ENCODE results near the gene IKZF5. TPM values are rescaled to one million over a fixed set of nuclear protein-coding genes. Genes with fewer than 3 reads are reported as not detected.

IKZF5 gene
- polyA plus RNA-seq, 3 donors from 2014 or later, result 5.3 to 16.0 (median 12.2) TPM

DNA sequence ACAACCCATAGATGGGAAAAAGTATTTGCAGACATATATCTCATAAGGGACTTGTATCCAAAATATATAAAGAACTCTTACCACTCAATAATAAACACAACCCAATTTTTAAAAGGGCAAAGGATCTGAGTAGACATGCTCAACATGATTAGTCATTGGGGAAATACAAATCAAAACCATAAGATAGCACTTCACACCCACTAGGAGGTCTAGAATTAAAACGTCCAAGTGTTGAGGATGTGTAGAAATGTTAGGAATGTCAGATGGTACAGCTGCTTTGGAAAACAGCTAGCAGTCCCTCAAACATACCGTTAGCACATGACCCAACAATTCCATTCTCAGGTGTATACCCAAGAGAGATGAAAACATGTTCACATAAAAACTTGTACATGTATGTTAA is 20.1 kb downstream of the IKZF5 start:
- no peak overlapping the region for H3K4me3 Mint-ChIP-seq
- H3K4me1 Mint-ChIP-seq, result no peaks in the 10 kb centered on the region
- peaks cover 0 to 2% (median 0%) of the 10 kb centered on the region in 3 donors for H3K27me3 Mint-ChIP-seq (ENCODE audit: low read depth in 3 of 3)
- no peak for DNase-seq
- H3K27ac Mint-ChIP-seq, result no peak overlapping the region
- H3K9me3 Mint-ChIP-seq, result no peaks in the 10 kb centered on the region
- peaks cover 4 to 17% (median 10%) of the 10 kb centered on the region in 3 donors for H3K36me3 Mint-ChIP-seq

DNA sequence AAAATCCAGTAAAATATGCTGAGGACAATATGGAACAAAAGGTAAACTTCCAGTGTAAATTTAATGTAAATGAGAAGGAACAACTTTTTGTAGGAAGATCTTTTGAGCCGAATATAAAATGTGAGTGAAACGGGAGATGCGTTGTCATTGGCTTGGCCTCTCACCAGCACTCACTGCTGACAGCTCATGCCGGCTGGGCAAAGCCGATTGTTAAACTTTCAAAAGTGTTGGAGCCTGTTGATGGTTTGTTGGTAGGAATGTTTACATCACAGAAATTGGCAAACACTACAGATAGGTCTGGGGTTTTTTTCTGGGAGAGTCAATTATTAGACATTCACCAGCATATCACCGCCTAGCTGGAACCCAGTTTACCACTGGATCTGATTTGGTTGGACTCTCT is 22.3 kb downstream of the IKZF5 start:
- Mint-ChIP-seq H3K27ac (no peak overlapping the region), H3K4me3 (no peak overlapping the region), H3K4me1 (peaks cover 2 to 7% of the 10 kb centered on the region in 2 donors), H3K36me3 (peaks cover 4 to 14% (median 10%) of the 10 kb centered on the region in 3 donors), H3K27me3 (ENCODE audit: low read depth in 3 of 3) (peaks cover 0 to 2% (median 1%) of the 10 kb centered on the region in 3 donors), H3K9me3 (no peaks in the 10 kb centered on the region)
- no peak for DNase-seq

DNA sequence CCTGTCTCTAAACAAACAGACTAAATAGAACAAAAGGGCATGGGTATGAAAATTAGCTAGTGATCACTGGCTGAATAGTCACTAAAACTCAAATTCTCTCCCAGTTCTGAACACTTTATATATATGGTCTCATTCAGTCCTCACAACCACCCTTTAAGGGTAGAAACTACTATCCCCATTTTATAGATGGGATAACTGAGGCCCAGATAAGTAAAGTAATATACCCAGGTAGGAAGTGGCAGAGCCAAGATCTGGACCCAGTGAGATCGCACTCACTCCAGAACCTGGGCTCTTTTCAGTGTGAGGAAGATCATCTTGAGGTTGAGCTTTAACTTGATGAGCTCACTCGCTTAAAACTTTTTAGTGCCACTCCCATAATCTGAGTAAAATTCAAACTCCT is 23.9 kb downstream of the IKZF5 start:
- no peak overlapping the region for H3K27ac Mint-ChIP-seq

DNA sequence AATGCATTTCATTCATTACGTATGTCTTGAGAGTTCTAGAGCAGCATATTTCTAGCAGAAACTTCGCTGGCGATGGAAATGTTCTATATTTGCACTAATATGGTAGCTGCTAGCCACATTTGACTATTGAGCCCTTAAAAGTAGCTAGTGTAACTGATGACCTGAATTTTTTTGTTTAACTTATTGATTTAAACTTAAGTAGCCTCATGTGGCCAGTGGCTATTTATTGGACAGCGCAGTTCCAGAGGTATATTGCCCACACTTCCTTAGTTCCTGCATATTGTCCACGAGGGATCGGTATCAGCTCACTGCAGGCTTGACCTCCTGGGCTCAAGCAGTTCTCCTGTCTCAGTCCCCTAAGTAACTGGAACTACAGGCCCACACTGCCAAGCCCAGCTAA is 24.7 kb downstream of the IKZF5 start:
- peaks cover 4 to 11% (median 10%) of the 10 kb centered on the region in 3 donors for H3K36me3 Mint-ChIP-seq
- peaks cover 9 to 17% (median 10%) of the 10 kb centered on the region in 3 donors for H3K27me3 Mint-ChIP-seq (ENCODE audit: low read depth in 3 of 3)
- no peak overlapping the region for H3K4me3 Mint-ChIP-seq
- no peaks in the 10 kb centered on the region for H3K9me3 Mint-ChIP-seq
- H3K27ac Mint-ChIP-seq, result no peak overlapping the region
- no peak for DNase-seq
- H3K4me1 Mint-ChIP-seq, result peaks cover 16 to 24% of the 10 kb centered on the region in 2 donors

More for the DNA sequence above, 23.9 kb downstream of the IKZF5 start:
- H3K4me3 Mint-ChIP-seq, result no peak overlapping the region
- DNase-seq, result no peak
- H3K9me3 Mint-ChIP-seq, result no peaks in the 10 kb centered on the region
- peaks cover 9 to 17% (median 10%) of the 10 kb centered on the region in 3 donors for H3K27me3 Mint-ChIP-seq (ENCODE audit: low read depth in 3 of 3)
- peaks cover 4 to 11% (median 10%) of the 10 kb centered on the region in 3 donors for H3K36me3 Mint-ChIP-seq
- peaks cover 16 to 22% of the 10 kb centered on the region in 2 donors for H3K4me1 Mint-ChIP-seq

DNA sequence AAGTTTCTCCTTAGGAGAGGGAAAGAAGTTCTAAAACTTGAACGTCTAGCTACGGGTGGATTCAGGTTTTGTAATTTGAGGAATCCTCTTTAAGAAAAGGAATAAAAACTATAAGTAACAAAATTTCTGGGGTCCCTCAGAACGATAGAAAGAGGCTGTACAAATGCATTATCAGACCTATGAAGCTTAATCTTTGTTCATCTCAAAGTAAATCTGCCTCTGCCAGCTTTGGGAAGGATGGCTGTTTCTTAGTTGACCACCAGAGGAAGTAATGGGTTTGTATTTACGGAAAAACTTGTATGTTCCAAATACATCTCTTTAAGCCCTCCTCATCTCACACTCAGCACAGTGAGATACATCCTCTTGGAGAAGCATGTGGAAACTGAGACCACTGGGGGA is 27.5 kb downstream of the IKZF5 start:
- peaks cover 4 to 6% (median 6%) of the 10 kb centered on the region in 3 donors for H3K36me3 Mint-ChIP-seq
- peak overlapping the region; percentile 30 to 98 (median 92) for H3K27ac Mint-ChIP-seq
- no peak for DNase-seq
- H3K27me3 Mint-ChIP-seq (ENCODE audit: low read depth in 3 of 3), result peaks cover 9 to 21% (median 10%) of the 10 kb centered on the region in 3 donors
- no peaks in the 10 kb centered on the region for H3K9me3 Mint-ChIP-seq
- peak overlapping the region; percentile 88 to 93 (median 91) for H3K4me3 Mint-ChIP-seq
- peaks cover 16 to 28% of the 10 kb centered on the region in 2 donors for H3K4me1 Mint-ChIP-seq

DNA sequence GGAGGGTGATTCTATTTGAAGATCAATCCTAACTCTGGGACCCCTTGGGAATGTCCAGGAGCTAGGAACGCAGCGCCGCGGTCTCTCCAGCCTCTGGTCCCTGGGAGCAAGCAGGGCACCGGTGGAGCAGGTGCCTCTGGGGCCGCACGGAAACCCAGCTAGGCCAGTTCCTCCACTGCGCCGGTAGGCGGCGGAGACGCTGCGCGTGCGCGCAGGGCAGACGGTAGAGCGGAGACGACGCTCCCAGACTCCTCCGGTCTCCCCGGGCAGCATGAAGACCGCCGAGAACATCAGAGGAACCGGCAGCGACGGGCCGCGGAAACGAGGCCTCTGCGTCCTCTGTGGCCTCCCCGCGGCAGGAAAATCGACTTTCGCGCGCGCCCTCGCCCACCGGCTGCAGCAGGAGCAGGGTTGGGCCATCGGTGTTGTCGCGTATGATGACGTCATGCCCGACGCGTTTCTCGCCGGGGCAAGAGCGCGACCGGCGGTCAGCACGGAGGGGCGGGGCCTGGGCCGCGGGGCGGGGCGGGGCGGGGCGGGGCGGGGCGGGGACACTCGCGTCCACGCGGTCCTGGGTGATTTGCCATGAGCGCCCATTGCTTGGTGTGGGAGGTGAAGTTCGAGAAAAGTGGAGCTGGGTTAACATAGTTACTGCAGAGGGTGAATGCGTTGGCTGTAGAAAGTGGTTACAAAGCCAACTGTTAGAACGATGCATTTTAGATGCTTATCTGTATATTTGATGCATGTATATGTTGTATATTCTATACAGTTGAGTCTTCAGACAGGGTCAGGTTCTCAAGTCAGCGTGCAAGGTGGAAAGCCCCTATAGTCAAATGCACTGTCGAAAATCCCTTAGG is 28.2 kb downstream of the IKZF5 start, which contains the start of gene PSTK:
TSS of gene PSTK (plus strand) at position 193 of the 857 bp plus-strand sequence. CDS start at position 272, 79 bp downstream.
- peaks cover 9 to 19% (median 10%) of the 10 kb centered on the region in 3 donors for H3K27me3 Mint-ChIP-seq (ENCODE audit: low read depth in 3 of 3)
- H3K4me1 Mint-ChIP-seq, result peaks cover 16 to 28% of the 10 kb centered on the region in 2 donors
- H3K9me3 Mint-ChIP-seq, result no peaks in the 10 kb centered on the region

DNA sequence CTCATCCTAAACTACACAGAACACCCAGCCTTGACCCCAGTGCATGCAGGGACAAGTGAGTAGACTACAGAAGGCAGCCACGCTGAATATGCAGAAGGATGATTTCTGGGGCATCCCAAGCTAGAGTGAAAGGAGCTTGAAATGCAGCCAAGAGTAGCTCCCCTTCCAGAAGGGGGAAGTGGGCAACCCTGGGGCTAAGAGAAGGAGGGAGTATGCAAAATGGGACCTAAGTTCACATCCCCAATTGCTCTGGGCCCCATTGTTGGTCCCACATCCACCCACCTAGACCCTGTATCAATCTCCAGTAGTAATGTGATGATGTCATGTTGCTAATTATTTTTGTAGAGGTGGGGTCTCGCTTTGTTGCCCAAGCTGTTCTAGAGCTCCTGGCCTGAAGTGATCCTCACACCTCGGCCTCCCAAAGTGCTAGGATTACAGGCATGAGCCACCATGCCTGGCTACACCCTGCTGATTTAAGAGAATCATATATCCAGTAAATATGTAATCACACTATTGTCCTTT is 34.0 kb downstream of the IKZF5 start:
- H3K4me3 Mint-ChIP-seq, result no peak overlapping the region
- H3K9me3 Mint-ChIP-seq, result no peaks in the 10 kb centered on the region
- H3K4me1 Mint-ChIP-seq, result peaks cover 0 to 6% of the 10 kb centered on the region in 2 donors
- no peaks in the 10 kb centered on the region for H3K36me3 Mint-ChIP-seq
- peaks cover 2 to 8% (median 5%) of the 10 kb centered on the region in 3 donors for H3K27me3 Mint-ChIP-seq (ENCODE audit: low read depth in 3 of 3)
- no peak overlapping the region for H3K27ac Mint-ChIP-seq
- DNase-seq, result no peak

More for the DNA sequence above, 28.2 kb downstream of the IKZF5 start, which contains the start of gene PSTK:
- H3K27ac Mint-ChIP-seq, result peak within 1 kb of the TSS; percentile 92 to 98 (median 94)
- H3K4me3 Mint-ChIP-seq, result peak within 1 kb of the TSS; percentile 88 to 93 (median 91)
- H3K36me3 Mint-ChIP-seq, result peaks cover 4 to 6% (median 5%) of the 10 kb centered on the region in 3 donors
- peak; percentile 92 to 94 (median 94) for DNase-seq

DNA sequence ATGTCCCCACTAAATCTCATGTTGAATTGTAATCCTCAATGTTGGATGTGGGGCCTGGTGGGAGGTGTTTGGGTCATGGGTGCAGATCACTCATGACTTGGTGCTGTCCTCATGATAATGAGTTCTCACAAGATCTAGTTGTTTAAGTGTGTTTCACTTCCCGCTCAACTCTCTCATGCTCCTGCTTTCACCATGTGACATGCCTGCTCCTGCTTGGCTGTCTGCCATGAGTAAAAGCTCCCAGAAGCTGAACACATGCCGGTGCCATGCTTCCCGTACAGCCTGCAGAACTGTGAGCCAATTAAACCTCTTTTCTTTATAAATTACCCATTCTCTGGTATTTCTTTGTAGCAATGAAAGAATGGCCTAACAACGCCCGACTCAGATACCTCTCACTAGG is 34.6 kb downstream of the IKZF5 start:
- H3K27me3 Mint-ChIP-seq (ENCODE audit: low read depth in 3 of 3), result peaks cover 2 to 8% (median 5%) of the 10 kb centered on the region in 3 donors
- no peak overlapping the region for H3K4me3 Mint-ChIP-seq
- peaks cover 0 to 4% of the 10 kb centered on the region in 2 donors for H3K4me1 Mint-ChIP-seq

DNA sequence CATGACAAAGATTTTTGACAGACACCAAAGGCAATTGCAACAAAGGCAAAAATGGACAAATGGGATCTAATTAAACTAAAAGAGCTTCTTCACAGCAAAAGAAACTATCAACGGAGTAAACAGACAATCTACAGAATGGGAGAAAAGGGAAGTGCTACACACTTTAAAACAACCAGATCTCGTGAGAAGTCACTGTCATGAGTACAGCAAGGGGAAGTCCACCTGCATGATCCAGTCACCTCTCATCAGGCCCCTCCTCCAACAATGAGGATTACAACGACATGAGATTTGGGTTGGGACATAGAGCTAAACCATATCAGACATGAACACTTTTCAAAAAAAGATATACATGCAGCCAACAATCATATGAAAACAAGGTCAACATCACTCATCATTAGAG is 39.9 kb downstream of the IKZF5 start:
- no peak overlapping the region for H3K27ac Mint-ChIP-seq
- H3K4me1 Mint-ChIP-seq, result no peaks in the 10 kb centered on the region
- no peak overlapping the region for H3K4me3 Mint-ChIP-seq
- DNase-seq, result no peak
- peaks cover 8 to 16% (median 12%) of the 10 kb centered on the region in 3 donors for H3K36me3 Mint-ChIP-seq
- H3K27me3 Mint-ChIP-seq (ENCODE audit: low read depth in 3 of 3), result peaks cover 2 to 29% (median 8%) of the 10 kb centered on the region in 3 donors
- peaks cover 10 to 32% (median 23%) of the 10 kb centered on the region in 6 donors for H3K9me3 Mint-ChIP-seq

More for the DNA sequence above, 34.6 kb downstream of the IKZF5 start:
- H3K36me3 Mint-ChIP-seq, result no peaks in the 10 kb centered on the region
- H3K9me3 Mint-ChIP-seq, result peaks cover 0 to under 1% (median 0%) of the 10 kb centered on the region in 6 donors
- H3K27ac Mint-ChIP-seq, result no peak overlapping the region
- DNase-seq, result no peak

DNA sequence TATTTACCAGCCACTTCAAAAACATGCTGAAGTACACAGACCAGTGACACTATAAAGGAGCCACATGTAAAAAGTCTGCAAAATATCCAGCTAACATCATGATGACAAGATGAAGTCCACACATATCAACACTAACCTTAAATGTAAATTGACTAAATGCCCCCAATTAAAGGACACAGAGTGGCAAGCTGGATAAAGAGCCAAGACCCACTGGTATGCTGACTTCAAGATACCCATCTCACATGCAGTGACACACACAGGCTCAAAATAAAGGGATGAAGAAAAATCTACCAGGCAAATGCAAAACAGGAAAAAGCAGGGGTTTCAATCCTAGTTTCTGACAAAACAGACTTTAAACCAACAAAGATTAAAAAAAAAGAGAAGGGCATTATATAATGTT is 41.7 kb downstream of the IKZF5 start:
- Mint-ChIP-seq H3K27ac (no peak overlapping the region), H3K4me1 (no peaks in the 10 kb centered on the region), H3K4me3 (no peak overlapping the region), H3K9me3 (peaks cover 10 to 32% (median 23%) of the 10 kb centered on the region in 6 donors), H3K27me3 (ENCODE audit: low read depth in 3 of 3) (peaks cover 2 to 35% (median 5%) of the 10 kb centered on the region in 3 donors), H3K36me3 (peaks cover 8 to 19% (median 16%) of the 10 kb centered on the region in 3 donors)
- no peak for DNase-seq

DNA sequence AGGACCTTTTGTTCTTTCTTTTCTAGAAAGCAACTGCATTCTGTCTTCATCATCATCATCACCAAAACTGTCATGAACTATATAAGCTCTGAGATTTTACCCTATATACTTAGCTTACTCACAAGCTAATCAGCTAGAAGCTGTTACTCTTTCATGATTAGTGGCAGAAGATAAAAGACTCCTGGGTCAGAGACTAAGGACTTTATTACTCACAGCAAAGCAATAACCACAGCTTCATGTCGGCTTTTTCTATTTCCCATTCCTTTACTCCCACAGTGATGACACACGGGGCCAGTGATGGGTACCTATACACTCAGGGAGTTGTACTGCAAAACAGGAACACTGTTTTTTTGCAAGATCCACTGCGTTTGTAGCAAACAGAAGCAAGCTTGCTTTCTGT is 46.2 kb downstream of the IKZF5 start:
- H3K27me3 Mint-ChIP-seq (ENCODE audit: low read depth in 3 of 3), result peaks cover 2 to 40% (median 3%) of the 10 kb centered on the region in 3 donors
- H3K27ac Mint-ChIP-seq, result no peak overlapping the region
- H3K36me3 Mint-ChIP-seq, result peaks cover 8 to 16% (median 16%) of the 10 kb centered on the region in 3 donors

DNA sequence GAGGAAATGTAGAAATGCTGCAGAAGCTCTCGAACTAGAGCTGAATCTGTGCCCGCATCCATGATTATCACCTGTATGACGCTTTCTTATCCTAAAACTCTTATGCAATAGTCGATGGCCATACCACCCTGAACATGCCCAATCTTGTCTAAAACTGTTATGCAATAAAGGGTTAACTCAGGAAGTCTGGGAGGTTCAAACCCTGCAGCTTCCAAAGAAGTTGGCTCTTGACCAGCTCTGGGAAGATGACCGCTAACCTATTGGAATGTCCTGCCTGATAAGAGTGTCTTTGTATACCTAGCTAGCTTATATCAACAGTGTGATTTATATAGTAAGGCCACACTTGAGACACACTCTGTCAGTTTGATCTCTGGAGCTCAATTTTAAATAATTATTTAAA is 51.1 kb downstream of the IKZF5 start:
- H3K4me3 Mint-ChIP-seq, result no peak overlapping the region

More for the DNA sequence above, 46.2 kb downstream of the IKZF5 start:
- no peak overlapping the region for H3K4me3 Mint-ChIP-seq
- peaks cover 7 to 28% (median 17%) of the 10 kb centered on the region in 6 donors for H3K9me3 Mint-ChIP-seq
- no peaks in the 10 kb centered on the region for H3K4me1 Mint-ChIP-seq
- DNase-seq, result no peak

DNA sequence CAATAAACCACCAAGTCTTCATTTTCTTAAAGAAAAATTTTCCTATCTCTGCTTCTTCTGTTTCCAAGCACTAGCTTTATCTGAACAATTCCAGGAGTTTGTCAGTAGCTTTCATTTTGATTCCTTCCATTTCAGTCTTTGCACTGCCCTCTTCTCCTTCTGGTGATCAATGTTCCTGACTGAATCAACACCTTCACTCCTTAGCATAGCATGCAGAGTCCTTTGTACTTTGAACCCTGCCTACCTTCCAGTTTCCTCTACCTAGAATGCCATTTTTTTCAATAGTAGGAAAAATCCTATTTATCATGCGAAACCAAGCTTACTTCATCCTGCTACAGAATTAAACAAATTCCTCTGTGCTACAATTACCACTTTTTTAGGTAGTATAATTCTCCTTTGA is 52.7 kb downstream of the IKZF5 start:
- DNase-seq, result no peak
- no peaks in the 10 kb centered on the region for H3K36me3 Mint-ChIP-seq
- H3K9me3 Mint-ChIP-seq, result no peaks in the 10 kb centered on the region
- H3K27me3 Mint-ChIP-seq (ENCODE audit: low read depth in 3 of 3), result peaks cover 5 to 26% (median 6%) of the 10 kb centered on the region in 3 donors
- peak overlapping the region in 1 of 6 donors; percentile 28 for H3K27ac Mint-ChIP-seq
- H3K4me3 Mint-ChIP-seq, result peak overlapping the region in 2 of 5 donors; percentile 1 to 9
- H3K4me1 Mint-ChIP-seq, result peaks cover 23 to 26% of the 10 kb centered on the region in 2 donors

More for the DNA sequence above, 51.1 kb downstream of the IKZF5 start:
- H3K27ac Mint-ChIP-seq, result no peak overlapping the region
- no peaks in the 10 kb centered on the region for H3K9me3 Mint-ChIP-seq
- peaks cover 7 to 32% (median 8%) of the 10 kb centered on the region in 3 donors for H3K27me3 Mint-ChIP-seq (ENCODE audit: low read depth in 3 of 3)
- peaks cover 18 to 19% of the 10 kb centered on the region in 2 donors for H3K4me1 Mint-ChIP-seq
- no peak for DNase-seq
- no peaks in the 10 kb centered on the region for H3K36me3 Mint-ChIP-seq

DNA sequence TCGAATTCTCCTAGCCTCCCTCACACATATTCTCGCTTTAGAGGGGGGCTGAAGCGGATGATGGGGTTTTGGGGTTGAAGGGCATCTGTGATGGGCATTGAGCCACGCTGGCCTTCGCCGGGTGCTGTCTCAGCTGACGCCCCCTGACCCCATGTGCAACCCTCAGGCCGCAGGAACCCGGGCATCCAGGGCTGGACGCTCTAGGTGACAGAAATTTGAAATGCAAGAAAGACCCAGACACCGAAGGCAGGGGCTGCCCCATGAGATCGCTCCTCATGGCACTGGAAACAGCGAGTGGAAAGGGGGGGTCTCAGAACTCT is 53.9 kb downstream of the IKZF5 start:
- Mint-ChIP-seq H3K4me1 (peaks cover 26 to 37% of the 10 kb centered on the region in 2 donors), H3K27ac (peak overlapping the region in 3 of 6 donors; percentile 77 to 85 (median 81)), H3K27me3 (ENCODE audit: low read depth in 3 of 3) (peaks cover 5 to 22% (median 6%) of the 10 kb centered on the region in 3 donors), H3K36me3 (peaks cover 0 to 4% (median 0%) of the 10 kb centered on the region in 3 donors), H3K4me3 (peak overlapping the region; percentile 89 to 95 (median 94)), H3K9me3 (no peaks in the 10 kb centered on the region)
- DNase-seq, result no peak

All from immature natural killer cell (primary cell).